Measurements from ENCODE around the gene FBXO48. TPM values are rescaled to one million over a fixed set of nuclear protein-coding genes. Genes with fewer than 3 reads are reported as not detected.
"Not testable (repeated sequence)": the region's sequence is repeated elsewhere in the genome, so short reads cannot be mapped to it uniquely, and the experiment has no call there.

The FBXO48 gene
- total RNA-seq, 2 experiments from 2014 or later, result 2.8 to 3.7 TPM

DNA sequence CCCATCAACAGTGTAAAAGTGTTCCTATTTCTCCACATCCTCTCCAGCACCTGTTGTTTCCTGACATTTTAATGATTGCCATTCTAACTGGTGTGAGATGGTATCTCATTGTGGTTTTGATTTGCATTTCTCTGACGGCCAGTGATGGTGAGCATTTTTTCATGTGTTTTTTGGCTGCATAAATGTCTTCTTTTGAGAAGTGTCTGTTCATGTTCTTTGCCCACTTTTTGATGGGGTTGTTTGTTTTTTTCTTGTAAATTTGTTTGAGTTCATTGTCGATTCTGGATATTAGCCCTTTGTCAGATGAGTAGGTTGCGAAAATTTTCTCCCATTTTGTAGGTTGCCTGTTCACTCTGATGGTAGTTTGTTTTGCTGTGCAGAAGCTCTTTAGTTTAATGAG lies 20.7 kb downstream of the FBXO48 start:
- H3K27ac Mint-ChIP-seq; CTCF ChIA-PET; POLR2A ChIA-PET; H3K27me3 Mint-ChIP-seq; DNase-seq; H3K9me3 Mint-ChIP-seq; H3K36me3 Mint-ChIP-seq (ENCODE audit: low read depth); H3K4me3 Mint-ChIP-seq; H3K4me1 Mint-ChIP-seq: not testable (repeated sequence)

DNA sequence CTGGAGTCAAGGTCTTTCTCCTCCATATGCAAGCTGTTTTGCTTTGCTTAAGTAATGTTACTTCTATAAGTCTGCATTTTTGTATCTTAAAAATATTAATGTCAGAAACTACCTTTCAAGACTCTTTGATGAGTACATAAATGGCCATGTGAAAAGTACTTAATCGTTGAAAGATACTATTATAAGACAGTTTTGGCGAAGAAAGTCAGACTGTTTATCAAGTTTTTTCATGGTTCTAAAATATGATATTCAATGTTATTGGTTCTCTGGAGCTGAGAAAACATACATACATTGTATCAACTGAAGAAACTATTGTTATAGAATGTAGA lies 25.1 kb downstream of the FBXO48 start:
- POLR2A ChIA-PET, result no interaction called here
- H3K36me3 Mint-ChIP-seq (ENCODE audit: low read depth), result no peaks in the 10 kb centered on the region
- no peak for DNase-seq
- no peak overlapping the region for H3K27ac Mint-ChIP-seq
- H3K4me1 Mint-ChIP-seq, result peaks cover 7% of the 10 kb centered on the region
- CTCF ChIA-PET, result interaction anchor here (1.0 to 2.8 kb wide), 16 partner anchors 12 to 319 kb away, joined by 3 to 26 read pairs (median 5); partner anchors contain the start of genes APLF, FBXO48 and PLEK
- no peaks in the 10 kb centered on the region for H3K9me3 Mint-ChIP-seq
- peaks cover 15% of the 10 kb centered on the region for H3K27me3 Mint-ChIP-seq
- no peak overlapping the region for H3K4me3 Mint-ChIP-seq

DNA sequence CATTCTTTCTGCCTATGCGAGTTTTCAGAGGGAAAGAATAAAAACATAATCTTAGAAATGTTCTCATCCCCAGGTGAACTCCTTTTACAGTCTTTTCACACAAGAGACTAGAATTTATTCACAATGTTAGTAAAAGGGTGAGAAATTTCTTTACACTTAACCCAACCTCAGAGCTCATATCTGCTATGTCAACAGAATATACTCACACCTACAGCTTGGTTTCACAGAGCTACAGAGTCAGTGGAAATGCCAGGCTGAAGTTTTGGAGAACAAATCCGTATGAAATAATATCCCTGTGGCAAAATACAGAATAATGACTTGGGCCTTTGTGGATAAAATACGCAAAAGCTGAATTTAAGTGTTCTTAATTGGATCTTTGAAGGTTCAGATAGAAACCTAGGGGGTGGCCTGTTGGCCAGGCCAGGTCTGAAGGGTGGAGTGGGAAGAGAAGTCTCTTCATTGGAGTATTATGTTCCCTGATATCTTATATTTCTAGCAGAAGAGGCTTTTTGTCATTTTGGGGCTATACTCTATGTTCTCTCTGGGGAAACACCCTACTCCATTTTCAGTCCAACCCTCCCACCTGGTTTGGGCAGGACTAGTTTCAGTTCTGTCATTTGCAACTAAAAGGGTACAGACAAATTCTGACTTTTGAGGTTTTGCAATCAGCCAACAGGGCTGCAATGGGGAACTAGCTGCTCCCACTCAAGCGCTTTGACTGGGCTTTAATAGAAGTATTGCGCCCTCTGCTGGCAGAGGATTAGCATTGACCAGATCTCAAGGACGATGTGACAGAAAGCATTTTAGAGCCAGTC lies 25.7 kb downstream of the FBXO48 start:
- ChIA-PET CTCF (interaction anchor here (1.0 to 2.8 kb wide), 18 partner anchors 11 to 319 kb away, joined by 3 to 26 read pairs (median 5); partner anchors contain the start of genes APLF, FBXO48 and PLEK), POLR2A (no interaction called here)
- H3K4me1 Mint-ChIP-seq, result peaks cover 7% of the 10 kb centered on the region
- peaks cover 17% of the 10 kb centered on the region for H3K27me3 Mint-ChIP-seq
- DNase-seq, result peak; percentile 90
- no peak overlapping the region for H3K27ac Mint-ChIP-seq
- no peaks in the 10 kb centered on the region for H3K9me3 Mint-ChIP-seq
- no peak overlapping the region for H3K4me3 Mint-ChIP-seq
- H3K36me3 Mint-ChIP-seq (ENCODE audit: low read depth), result no peaks in the 10 kb centered on the region

DNA sequence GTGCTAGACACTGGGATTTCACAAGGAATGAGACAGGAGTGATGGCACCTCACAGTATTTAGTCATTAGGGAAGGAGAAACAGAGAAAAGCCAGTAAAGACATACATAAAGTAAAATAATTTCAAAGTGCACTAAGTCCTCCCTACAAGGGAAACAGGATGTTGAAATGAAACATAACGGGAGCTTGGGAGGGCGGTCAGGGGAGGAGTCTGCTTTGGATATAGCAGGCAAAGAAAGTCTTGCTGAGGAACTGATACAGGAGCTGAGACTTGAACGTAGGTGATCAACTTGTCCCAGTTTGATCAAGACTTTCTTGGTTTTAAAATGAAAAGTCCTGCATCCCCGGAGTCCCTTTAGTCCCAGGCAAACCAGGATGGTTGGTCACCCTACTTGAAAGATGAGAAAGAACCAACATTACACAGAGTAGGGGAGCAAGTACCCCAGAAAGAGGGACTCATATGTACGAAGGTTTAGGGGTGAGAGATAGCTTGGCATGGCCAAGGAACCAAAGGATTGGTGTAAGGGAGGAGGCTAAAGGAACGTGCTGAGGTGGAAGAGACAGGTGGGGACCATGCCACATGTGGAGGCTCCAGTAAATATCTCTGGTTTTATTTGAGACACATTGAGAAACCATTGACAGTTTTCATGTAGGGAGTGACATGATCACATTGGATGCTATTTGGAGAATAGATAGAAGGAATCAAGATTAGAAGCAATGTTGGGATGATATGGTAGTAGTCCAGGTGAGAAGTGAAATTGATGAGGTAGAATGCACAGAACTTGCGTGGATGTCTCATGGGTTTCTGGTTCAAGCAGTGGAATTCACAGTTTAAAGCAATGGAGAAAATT lies 28.4 kb downstream of the FBXO48 start:
- Mint-ChIP-seq H3K9me3 (no peaks in the 10 kb centered on the region), H3K27ac (no peak overlapping the region), H3K4me1 (peaks cover 7% of the 10 kb centered on the region), H3K27me3 (peaks cover 20% of the 10 kb centered on the region), H3K4me3 (no peak overlapping the region), H3K36me3 (ENCODE audit: low read depth) (no peaks in the 10 kb centered on the region)
- no peak for DNase-seq
- ChIA-PET POLR2A (no interaction called here), CTCF (interaction anchor here (0.9 kb wide), 1 partner anchor 17 kb away, joined by 3 read pairs; no protein-coding TSS in a partner anchor)

DNA sequence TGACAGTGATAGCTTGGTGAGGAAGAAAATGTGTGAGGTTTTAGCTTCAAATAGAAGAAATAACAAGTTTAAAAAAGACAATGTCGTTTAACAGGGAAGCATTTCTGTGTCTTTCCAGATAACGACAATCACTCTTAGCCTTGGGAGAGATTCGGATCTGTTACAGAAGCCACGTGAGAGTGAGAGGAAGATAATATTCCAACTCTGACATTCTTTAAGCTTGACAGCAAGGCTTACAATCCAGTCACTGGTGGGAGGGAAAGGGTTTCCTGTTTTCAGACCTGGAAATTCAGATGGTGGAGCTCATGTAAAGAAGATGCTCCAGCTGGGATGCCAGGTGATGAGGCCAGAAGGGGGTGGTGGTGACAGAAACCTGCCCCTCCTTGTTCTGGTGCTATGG lies 30.8 kb downstream of the FBXO48 start:
- Mint-ChIP-seq H3K27me3 (peaks cover 12% of the 10 kb centered on the region), H3K27ac (no peak overlapping the region), H3K36me3 (ENCODE audit: low read depth) (no peaks in the 10 kb centered on the region), H3K4me1 (peaks cover 2% of the 10 kb centered on the region), H3K4me3 (no peak overlapping the region), H3K9me3 (no peaks in the 10 kb centered on the region)
- ChIA-PET CTCF (interaction anchor here (1.0 to 1.1 kb wide), 2 partner anchors 23 to 75 kb away, joined by 3 to 4 read pairs; no protein-coding TSS in a partner anchor), POLR2A (no interaction called here)
- DNase-seq, result no peak

DNA sequence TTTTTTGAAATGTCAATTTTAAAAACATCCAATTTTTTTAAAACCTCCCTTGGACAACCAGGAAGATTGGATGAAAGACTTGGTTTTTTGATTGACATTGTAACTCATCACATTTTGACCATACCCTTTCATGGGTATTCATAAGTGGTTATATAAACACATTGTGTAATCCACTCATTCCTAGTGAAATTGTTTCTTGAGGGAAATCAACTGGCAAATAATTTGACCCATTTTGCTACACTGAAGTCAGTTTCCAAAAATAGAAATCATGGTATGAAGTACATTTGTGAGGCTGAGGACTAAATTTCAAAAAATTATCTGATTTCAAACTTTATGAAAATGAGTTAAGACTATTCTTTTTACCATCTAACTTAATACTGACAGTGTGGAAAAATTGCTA lies 31.5 kb downstream of the FBXO48 start:
- peaks cover 12% of the 10 kb centered on the region for H3K27me3 Mint-ChIP-seq
- CTCF ChIA-PET, result interaction anchor here (1.1 kb wide), 1 partner anchor 22 kb away, joined by 4 read pairs; no protein-coding TSS in a partner anchor
- H3K36me3 Mint-ChIP-seq (ENCODE audit: low read depth), result no peaks in the 10 kb centered on the region
- peaks cover under 1% of the 10 kb centered on the region for H3K4me1 Mint-ChIP-seq
- H3K9me3 Mint-ChIP-seq, result no peaks in the 10 kb centered on the region
- H3K4me3 Mint-ChIP-seq, result no peak overlapping the region
- DNase-seq, result no peak
- POLR2A ChIA-PET, result no interaction called here
- no peak overlapping the region for H3K27ac Mint-ChIP-seq

DNA sequence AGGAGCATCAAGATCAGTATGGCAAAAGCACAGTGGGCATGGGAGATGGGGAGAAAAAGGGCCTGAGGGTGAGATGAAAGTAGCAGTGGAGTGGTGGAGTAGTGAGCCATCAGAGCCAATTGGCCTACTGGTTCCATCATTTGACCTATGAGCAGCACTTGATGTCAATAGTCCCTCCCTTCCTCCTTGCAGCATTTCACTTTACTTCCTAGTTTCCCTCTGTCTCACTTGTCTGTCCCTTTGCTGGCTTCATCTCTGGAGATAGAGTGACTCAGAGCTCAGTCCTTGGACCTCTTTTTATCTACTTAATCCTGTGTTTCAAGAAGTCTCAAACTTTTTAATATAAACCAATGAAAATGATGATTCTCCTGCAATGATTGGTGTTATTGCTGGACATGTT lies 32.1 kb downstream of the FBXO48 start:
- no peaks in the 10 kb centered on the region for H3K9me3 Mint-ChIP-seq
- no peaks in the 10 kb centered on the region for H3K4me1 Mint-ChIP-seq
- POLR2A ChIA-PET, result no interaction called here
- CTCF ChIA-PET, result no interaction called here
- no peak overlapping the region for H3K27ac Mint-ChIP-seq
- H3K27me3 Mint-ChIP-seq, result peaks cover 12% of the 10 kb centered on the region
- no peak overlapping the region for H3K4me3 Mint-ChIP-seq
- no peaks in the 10 kb centered on the region for H3K36me3 Mint-ChIP-seq (ENCODE audit: low read depth)
- no peak for DNase-seq

DNA sequence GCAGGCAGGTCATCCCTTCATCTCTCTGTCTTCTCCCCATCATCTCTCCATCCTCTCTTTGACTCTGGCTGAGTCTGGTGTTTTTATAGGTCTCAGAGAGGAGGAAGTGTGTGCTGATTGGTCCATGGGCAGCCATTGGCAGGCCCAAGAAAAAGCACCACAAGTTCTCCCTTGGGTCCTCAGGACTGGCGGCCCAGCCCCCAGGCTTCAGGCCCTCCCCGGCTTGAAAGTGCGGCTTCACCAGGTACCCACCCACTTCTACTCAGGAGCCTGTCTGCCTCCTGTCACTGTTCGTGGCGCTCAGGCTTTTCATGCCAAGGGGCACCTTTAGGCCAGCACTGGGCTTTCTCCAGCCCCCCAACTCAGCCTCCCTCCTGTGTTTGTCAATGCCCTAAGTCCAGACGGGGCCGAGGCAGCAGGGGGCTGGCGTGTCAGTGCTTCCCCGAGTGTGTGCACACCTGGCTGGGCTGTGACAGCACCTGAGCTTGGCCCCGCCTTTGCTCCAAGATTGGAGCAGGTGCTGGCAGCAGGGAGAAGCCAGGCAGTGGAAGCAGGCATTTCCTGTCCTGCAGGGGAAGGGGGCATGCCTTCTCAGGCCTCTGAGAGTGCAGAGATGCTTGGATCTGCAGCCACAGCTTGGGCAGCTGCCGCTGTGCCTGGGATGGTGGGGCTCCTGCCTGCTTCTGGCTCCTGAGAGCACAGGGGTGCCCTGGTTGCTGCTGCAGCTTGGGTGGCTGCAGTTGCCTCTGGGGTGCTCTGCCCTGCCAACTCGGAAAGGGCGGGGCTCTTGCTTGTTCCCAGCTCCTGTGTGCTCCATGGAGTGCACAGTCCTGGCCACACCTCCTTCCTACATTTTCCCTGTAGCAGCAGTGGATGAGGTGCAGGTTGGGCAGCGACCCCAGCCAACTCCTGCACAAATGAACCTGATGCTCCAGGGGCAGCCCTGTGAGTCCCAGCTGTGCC lies 34.1 kb downstream of the FBXO48 start:
- DNase-seq, result no peak
- H3K27me3 Mint-ChIP-seq, result peaks cover 4% of the 10 kb centered on the region
- no peak overlapping the region for H3K4me3 Mint-ChIP-seq
- no peaks in the 10 kb centered on the region for H3K4me1 Mint-ChIP-seq
- no peak overlapping the region for H3K27ac Mint-ChIP-seq
- no peaks in the 10 kb centered on the region for H3K36me3 Mint-ChIP-seq (ENCODE audit: low read depth)
- ChIA-PET POLR2A (no interaction called here), CTCF (interaction anchor here (4.6 kb wide), 1 partner anchor 8 kb away, joined by 26 read pairs; no protein-coding TSS in a partner anchor)
- H3K9me3 Mint-ChIP-seq, result no peaks in the 10 kb centered on the region

DNA sequence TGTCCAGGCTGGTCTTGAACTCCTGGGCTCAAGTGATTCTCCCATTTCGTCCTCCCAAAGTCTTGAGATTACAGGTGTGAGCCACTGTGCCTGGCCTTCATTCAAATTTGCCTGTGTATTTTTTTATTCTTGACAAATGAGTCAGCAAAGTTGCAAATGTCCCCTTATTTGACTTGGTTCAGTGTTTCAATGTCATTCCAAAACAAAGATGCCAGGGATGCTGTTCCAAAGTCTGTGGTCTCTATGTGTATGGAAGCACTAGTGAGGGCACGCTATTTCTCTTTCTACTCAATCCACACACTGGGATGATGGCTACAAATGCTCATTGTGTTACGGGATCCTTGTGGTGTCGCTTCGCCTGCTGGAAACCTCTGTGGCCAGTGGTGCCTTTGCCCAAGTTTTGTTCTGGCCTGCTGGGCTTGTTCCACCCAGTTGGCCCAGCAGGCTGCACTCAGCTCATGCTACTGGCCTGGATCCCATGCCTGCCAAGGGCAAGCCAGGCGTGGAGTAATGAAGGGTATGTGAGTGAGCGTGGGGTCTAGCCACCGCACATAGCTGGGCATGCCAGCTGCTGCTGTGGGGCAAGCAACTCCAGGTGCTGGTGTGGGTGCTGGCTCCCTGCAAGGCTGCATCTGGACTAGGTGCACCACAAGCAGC lies 35.6 kb downstream of the FBXO48 start:
- no peak for DNase-seq
- Mint-ChIP-seq H3K4me1 (peaks cover 3% of the 10 kb centered on the region), H3K36me3 (ENCODE audit: low read depth) (no peaks in the 10 kb centered on the region), H3K9me3 (no peaks in the 10 kb centered on the region), H3K4me3 (no peak overlapping the region), H3K27ac (no peak overlapping the region), H3K27me3 (peaks cover 3% of the 10 kb centered on the region)
- CTCF ChIA-PET, result interaction anchor here (4.6 kb wide), 1 partner anchor 10 kb away, joined by 26 read pairs; no protein-coding TSS in a partner anchor
- POLR2A ChIA-PET, result no interaction called here

DNA sequence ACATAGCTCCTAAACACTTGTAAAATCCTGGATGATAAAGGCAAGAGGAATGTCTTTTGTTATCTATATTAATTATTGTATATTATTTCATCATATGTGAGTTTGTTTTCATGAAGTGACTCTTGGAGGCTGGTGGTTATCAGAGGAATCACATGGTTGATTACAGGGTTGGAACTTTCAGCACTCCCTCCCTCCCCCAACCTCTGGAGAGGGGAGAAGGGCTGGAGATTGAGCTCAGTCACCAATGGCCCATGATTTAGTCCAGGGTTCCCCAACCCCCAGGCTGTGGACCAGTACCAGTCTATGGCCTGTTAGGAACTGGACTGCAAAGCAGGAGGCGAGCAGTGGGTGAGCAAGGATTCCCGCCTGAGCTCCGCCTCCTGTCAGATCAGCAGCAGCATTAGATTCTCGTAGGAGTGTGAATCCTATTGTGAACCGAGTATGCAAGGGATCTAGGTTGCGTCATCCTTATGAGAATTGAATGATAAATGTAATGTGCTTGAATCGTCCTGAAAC lies 37.7 kb downstream of the FBXO48 start:
- no peak overlapping the region for H3K27ac Mint-ChIP-seq
- no peak for DNase-seq
- no peaks in the 10 kb centered on the region for H3K9me3 Mint-ChIP-seq
- H3K36me3 Mint-ChIP-seq (ENCODE audit: low read depth), result no peaks in the 10 kb centered on the region
- no peaks in the 10 kb centered on the region for H3K27me3 Mint-ChIP-seq
- POLR2A ChIA-PET, result no interaction called here
- CTCF ChIA-PET, result interaction anchor here (1.4 to 4.6 kb wide), 2 partner anchors 12 to 15 kb away, joined by 3 to 26 read pairs; no protein-coding TSS in a partner anchor
- peaks cover 3% of the 10 kb centered on the region for H3K4me1 Mint-ChIP-seq
- no peak overlapping the region for H3K4me3 Mint-ChIP-seq

DNA sequence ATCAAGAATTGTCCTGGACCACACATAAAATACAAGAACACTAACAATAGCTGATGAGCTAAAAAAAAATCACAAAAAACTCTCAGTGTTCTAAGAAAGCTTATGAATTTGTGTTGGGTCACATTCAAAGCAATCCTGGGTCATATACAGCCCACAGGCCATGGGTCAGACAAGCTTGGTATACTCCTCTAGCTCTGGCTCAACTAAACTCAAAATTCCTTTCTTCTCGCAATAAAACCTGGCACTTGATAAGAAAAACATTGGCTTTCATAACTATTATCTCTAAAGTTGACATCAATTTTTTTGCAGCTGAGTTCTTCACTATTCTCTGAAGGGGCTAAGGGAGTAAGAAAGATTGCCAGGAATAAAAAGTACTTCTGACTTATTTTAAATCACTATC lies 38.3 kb downstream of the FBXO48 start:
- ChIA-PET CTCF (interaction anchor here (1.4 to 4.6 kb wide), 2 partner anchors 12 to 14 kb away, joined by 3 to 26 read pairs; no protein-coding TSS in a partner anchor), POLR2A (no interaction called here)
- no peak overlapping the region for H3K27ac Mint-ChIP-seq
- no peaks in the 10 kb centered on the region for H3K9me3 Mint-ChIP-seq
- no peaks in the 10 kb centered on the region for H3K36me3 Mint-ChIP-seq (ENCODE audit: low read depth)
- no peaks in the 10 kb centered on the region for H3K27me3 Mint-ChIP-seq
- no peak for DNase-seq
- H3K4me3 Mint-ChIP-seq, result no peak overlapping the region
- peaks cover 3% of the 10 kb centered on the region for H3K4me1 Mint-ChIP-seq

DNA sequence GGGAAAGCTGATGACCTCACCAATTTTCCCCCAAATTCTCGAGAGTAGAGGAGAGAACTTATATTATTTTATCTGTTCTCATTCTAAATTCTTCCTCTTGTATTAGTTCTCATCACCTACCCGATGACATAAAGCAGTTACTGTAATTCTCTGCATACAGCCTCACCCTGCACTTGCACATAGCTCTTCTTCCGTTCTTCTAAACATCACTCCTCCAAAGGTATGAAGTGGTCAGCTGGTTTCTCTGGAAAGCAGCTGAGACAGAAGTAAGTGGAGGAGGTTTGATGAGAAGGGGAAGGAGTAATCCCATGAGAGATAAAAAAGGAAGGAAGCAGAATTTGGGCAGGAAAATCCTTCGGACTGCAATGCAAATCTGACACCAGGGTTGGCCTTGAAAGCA lies 39.0 kb downstream of the FBXO48 start:
- H3K27me3 Mint-ChIP-seq, result no peaks in the 10 kb centered on the region
- no peaks in the 10 kb centered on the region for H3K9me3 Mint-ChIP-seq
- DNase-seq, result no peak
- H3K4me1 Mint-ChIP-seq, result peaks cover 3% of the 10 kb centered on the region
- H3K27ac Mint-ChIP-seq, result no peak overlapping the region
- no peak overlapping the region for H3K4me3 Mint-ChIP-seq
- CTCF ChIA-PET, result interaction anchor here (4.6 kb wide), 1 partner anchor 13 kb away, joined by 26 read pairs; no protein-coding TSS in a partner anchor
- H3K36me3 Mint-ChIP-seq (ENCODE audit: low read depth), result no peaks in the 10 kb centered on the region
- POLR2A ChIA-PET, result no interaction called here

All from activated CD4-positive, alpha-beta T cell treated with anti-CD3 and anti-CD28 coated beads, Interleukin-2, amount 10 ng/mL, durations not matched to agents 7 days and 5 days (primary cell).